WI38 (cell line): Measurements from ENCODE around the gene DGKG.

ENCODE experiments used
- H3K4me3 ChIP-seq: 2 replicates; pipeline ENCODE4 v1.5.1; 2011; ENCODE audit warnings: low read depth, mild to moderate bottlenecking, control low read depth, low read length
- CTCF ChIP-seq: IDR thresholded peaks from 2 replicates; pipeline ENCODE4 v1.5.1; 2012; ENCODE audit warnings: low read depth, mild to moderate bottlenecking, control low read depth, low read length

Gene DGKG

GRCh38 chr3:186152889-186153292 is 209.1 kb downstream of the DGKG start:
- no peak overlapping the region for H3K4me3 ChIP-seq
- TF ChIP-seq CTCF = no peak

- no peak overlapping the region for H3K4me3 ChIP-seq
- TF ChIP-seq CTCF = no peak
Observed at GRCh38 chr3:186152361-186152798, 209.7 kb downstream of the DGKG start.

- H3K4me3 ChIP-seq = no peak overlapping the region
- no peak for TF ChIP-seq CTCF
Observed at GRCh38 chr3:186151077-186151971, 210.7 kb downstream of the DGKG start.

GRCh38 chr3:186150041-186150830 is 211.8 kb downstream of the DGKG start:
- H3K4me3 ChIP-seq = no peak overlapping the region
- no peak for TF ChIP-seq CTCF

GRCh38 chr3:186149319-186149960 is 212.6 kb downstream of the DGKG start:
- H3K4me3 ChIP-seq = no peak overlapping the region
- no peak for TF ChIP-seq CTCF

GRCh38 chr3:186144257-186144656 is 217.8 kb downstream of the DGKG start:
- TF ChIP-seq CTCF = no peak
- H3K4me3 ChIP-seq = no peak overlapping the region
